Adrenal gland (tissue), 5 donors: ENCODE data around the gene HINT2.

Experiments
- CTCF ChIP-seq, 6 experiments: fragments of 450-650 bp in 4 of 6; fragments of 200-600 bp in 2 of 6; sonication (generic) in 1 of 6; IDR thresholded peaks; 1 replicate in 5 of 6; 2 replicates in 1 of 6; pipeline versions ENCODE4 v1.5.1 to v1.8.0; 2016 to 2021; ENCODE audit warnings: antibody characterized with exemption in 6 of 6, mild to moderate bottlenecking in 2 of 6, moderate library complexity in 1 of 6
- POLR2A ChIP-seq, 2 donors: fragments of 450-650 bp; IDR thresholded peaks; one replicate each; pipeline ENCODE4 v1.6.1; 2017; ENCODE audit warnings: antibody characterized with exemption in 2 of 2, mild to moderate bottlenecking in 2 of 2, moderate library complexity in 1 of 2
- donor health status: DM: no; HTN: no; CAD: no.

- TF ChIP-seq CTCF (IDR thresholded peaks at IDR 0.05) (no peak), POLR2A (IDR thresholded peaks at IDR 0.05) (no peak)
Measured at GRCh38 chr9:35858458-35858857, 43.6 kb upstream of the HINT2 start.
